Psoas muscle (tissue), 8 donors: ENCODE measurements around the gene TMEM108. TPM values are rescaled to one million over a fixed set of nuclear protein-coding genes. Genes with fewer than 3 reads are reported as not detected.
"Not testable (repeated sequence)": the region's sequence is repeated elsewhere in the genome, so short reads cannot be mapped to it uniquely, and the experiment has no call there.

Experiments used
- ATAC-seq, 4 donors: fragments of 200-7000 bp; cut with Tn5 transposase; one replicate each; pipeline ENCODE4 v1.9.1; 2020; ENCODE audit warnings: moderate library complexity in 3 of 4, mild to moderate bottlenecking in 2 of 4
- DNase-seq, 2 donors: peaks; one replicate each; pipeline ENCODE4 v3.0.0-alpha.2; 2020
- H3K27ac ChIP-seq: fragments of 200-600 bp; one replicate; pipeline ENCODE4 v1.8.0; 2022
- H3K27me3 ChIP-seq, 3 donors: fragments of 200-600 bp in 1 of 3; one replicate each; pipeline versions ENCODE4 v1.6.1 to v1.8.0; 2013 to 2022; ENCODE audit warnings: low read length in 2 of 3, mild to moderate bottlenecking in 2 of 3, moderate library complexity in 1 of 3; ENCODE audit not compliant: insufficient read depth in 3 of 3
- H3K36me3 ChIP-seq, 2 donors: fragments of 200-600 bp in 1 of 2; one replicate each; pipeline versions ENCODE4 v1.6.1 to v1.8.0; 2013 to 2022; ENCODE audit warnings: low read depth in 1 of 2, mild to moderate bottlenecking in 1 of 2, moderate library complexity in 1 of 2; ENCODE audit not compliant: insufficient read depth in 1 of 2
- H3K4me1 ChIP-seq: fragments of 200-600 bp; one replicate; pipeline ENCODE4 v1.8.0; 2022
- H3K4me3 ChIP-seq: fragments of 200-600 bp; one replicate; pipeline ENCODE4 v1.8.0; 2022; ENCODE audit warnings: mild to moderate bottlenecking
- H3K9me3 ChIP-seq: fragments of 200-600 bp; one replicate; pipeline ENCODE4 v1.8.0; 2022
- WGBS, 3 donors: extraction: QIAGEN DNeasy Blood & Tissue Kit; methylation state at CpG; one replicate each; pipeline versions ENCODE4 v1.1.6 to v1.1.7; 2013; 5-methylcytosine and 5-hydroxymethylcytosine counted together
- intact Hi-C, 2 donors: fragments of 100-400 bp; cut with DNase I; formaldehyde crosslinking; loops; one replicate each; pipeline versions ENCODE4 v1.11.0 to v1.14.2; 2022
- long read RNA-seq, 2 donors: library from polyadenylated mRNA; unstranded; transcript quantifications; one replicate each; pipeline ENCODE4 v2.0.0, GENCODE V29; 2021
- polyA plus RNA-seq, 3 donors: library from polyadenylated mRNA; stranded (reverse); fragments of 200-250 nt; gene quantifications; one replicate each; pipeline ENCODE4 v1.2.3, GENCODE V29; 2013
- total RNA-seq, 4 donors: library from RNA; stranded (reverse); fragmentation: NEBNext Ultra II Directional in 2 of 4; extraction: Animal tissue kit (Norgen Biotek cat#: 25700) in 2 of 4; gene quantifications; one replicate each; pipeline versions ENCODE4 v1.2.1 to v1.2.4, GENCODE V29; 2021 to 2023
- TF ChIP-seq, protein P1 (sequence below): fragments of 200-600 bp; IDR thresholded peaks from one replicate; pipeline ENCODE4 v1.8.0; 2022; ENCODE audit warnings: antibody characterized with exemption
- donor health status: healthy with polysubstance abuse.
- donor health status: DM: no; HTN: no; CAD: no; lungs with moderate emphysema.
- donor health status: Bipolar disorder and iron deficiency.
- donor health status: healthy.
- donor health status: DM: yes; HTN: yes; CAD: no.
- donor health status: DM: no; HTN: no; CAD: no.
- donor health status: DM: no; HTN: no; CAD: no.
- donor health status: DM: yes; HTN: yes; CAD: no.

The TMEM108 gene
- 10 to 100 TPM in 1 of 4 donors, 1 to 10 TPM in 3; 5.2 to 10.5 (median 7.5) TPM for total RNA-seq
- polyA plus RNA-seq: 1 to 10 TPM; 2.4 to 8.1 (median 4.5) TPM
- long read RNA-seq, donor 1, partial matches to known transcripts: 0 of 6 reads
- long read RNA-seq, donor 1, other reads (novel, unspliced or antisense): 0 of 6 reads
- long read RNA-seq, donor 2, partial matches to known transcripts: 1 of 10 reads
- long read RNA-seq, donor 2, other reads (novel, unspliced or antisense): 1 of 10 reads

DNA sequence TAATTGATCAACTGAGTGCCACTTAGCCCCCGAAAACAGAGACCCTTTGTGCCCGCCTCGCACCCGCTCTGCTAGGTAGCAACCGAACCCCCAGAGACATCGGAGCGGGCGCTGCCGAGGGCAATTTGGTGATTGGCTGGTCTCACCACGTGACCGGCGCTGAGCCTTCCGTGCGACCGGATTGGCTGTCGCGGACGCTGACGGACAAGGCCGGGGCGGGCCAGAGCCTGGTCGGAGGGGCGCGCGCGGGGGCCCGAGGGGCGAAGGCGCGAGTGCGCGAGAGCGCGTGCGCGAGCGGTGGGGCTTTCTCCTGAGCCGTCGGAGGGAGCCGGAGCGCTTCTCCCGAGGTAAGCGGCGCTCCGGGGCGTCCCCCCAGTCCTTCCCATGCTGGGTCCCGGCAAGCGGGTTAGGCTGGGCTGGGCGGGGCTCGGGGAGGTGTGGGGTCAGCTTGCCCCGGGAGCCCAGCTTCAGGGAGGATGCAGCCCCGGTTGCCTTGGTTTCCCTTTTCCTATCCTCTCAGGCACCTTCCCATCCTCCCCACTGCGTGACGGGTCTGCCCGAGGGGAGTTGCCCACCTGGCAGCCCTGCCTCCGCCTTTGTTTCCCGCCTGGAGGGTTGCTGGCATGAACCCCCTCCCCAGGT lies at the start of gene TMEM108:
Gene TMEM108, plus strand, starts transcription at position 303 of the 642 bp plus-strand sequence.
- Histone ChIP-seq H3K9me3 (no peaks in the 10 kb centered on the region), H3K27me3 (no peaks in the 10 kb centered on the region), H3K4me3 (peak within 1 kb of the TSS; percentile 91), H3K4me1 (peaks cover 9% of the 10 kb centered on the region), H3K27ac (peak within 1 kb of the TSS; percentile 74), H3K36me3 (no peaks in the 10 kb centered on the region)
- intact Hi-C loops: loop anchor here in 1 of 2 donors (2.0 kb wide), 1 partner anchor 307 kb away; no protein-coding TSS in a partner anchor
- ATAC-seq: peak; percentile 94 to 96 (median 96)
- 0 to 1% (median 0%) methylated on average over 39 to 57 of the region's 57 CpGs for WGBS, 3 donors
- TF ChIP-seq, protein P1, sequence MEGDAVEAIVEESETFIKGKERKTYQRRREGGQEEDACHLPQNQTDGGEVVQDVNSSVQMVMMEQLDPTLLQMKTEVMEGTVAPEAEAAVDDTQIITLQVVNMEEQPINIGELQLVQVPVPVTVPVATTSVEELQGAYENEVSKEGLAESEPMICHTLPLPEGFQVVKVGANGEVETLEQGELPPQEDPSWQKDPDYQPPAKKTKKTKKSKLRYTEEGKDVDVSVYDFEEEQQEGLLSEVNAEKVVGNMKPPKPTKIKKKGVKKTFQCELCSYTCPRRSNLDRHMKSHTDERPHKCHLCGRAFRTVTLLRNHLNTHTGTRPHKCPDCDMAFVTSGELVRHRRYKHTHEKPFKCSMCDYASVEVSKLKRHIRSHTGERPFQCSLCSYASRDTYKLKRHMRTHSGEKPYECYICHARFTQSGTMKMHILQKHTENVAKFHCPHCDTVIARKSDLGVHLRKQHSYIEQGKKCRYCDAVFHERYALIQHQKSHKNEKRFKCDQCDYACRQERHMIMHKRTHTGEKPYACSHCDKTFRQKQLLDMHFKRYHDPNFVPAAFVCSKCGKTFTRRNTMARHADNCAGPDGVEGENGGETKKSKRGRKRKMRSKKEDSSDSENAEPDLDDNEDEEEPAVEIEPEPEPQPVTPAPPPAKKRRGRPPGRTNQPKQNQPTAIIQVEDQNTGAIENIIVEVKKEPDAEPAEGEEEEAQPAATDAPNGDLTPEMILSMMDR: no peak
- DNase-seq: peak; percentile 83 to 92

DNA sequence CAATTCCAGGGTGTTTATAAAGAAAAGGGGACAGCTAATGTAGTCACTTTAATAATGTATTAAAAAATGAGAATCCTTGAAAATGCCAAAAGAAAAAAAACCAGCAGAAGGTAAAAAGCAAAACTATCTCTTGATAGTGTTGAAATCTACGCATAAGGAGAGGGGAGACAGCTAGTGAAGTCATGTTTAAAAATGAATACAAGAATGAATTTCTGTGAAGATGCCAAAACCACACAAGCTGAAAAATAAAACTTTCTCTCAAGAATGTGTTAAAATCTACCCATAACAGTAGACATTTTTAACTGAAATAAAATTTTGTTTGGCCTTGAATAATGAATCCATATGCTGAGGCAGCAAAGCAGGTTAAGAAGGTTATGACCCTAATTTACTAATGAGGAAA lies 42.2 kb upstream of the TMEM108 start:
- DNase-seq: no peak
- 75 to 91% (median 87%) methylated on average over 1 of the region's 1 CpG for WGBS, 3 donors
- H3K4me1 ChIP-seq: peaks cover 7% of the 10 kb centered on the region
- intact Hi-C loops: no loop called here
- TF ChIP-seq, protein P1: no peak
- no peak for ATAC-seq
- no peaks in the 10 kb centered on the region for H3K36me3 ChIP-seq
- no peak overlapping the region for H3K27ac ChIP-seq
- H3K27me3 ChIP-seq: no peaks in the 10 kb centered on the region
- H3K9me3 ChIP-seq: no peaks in the 10 kb centered on the region
- H3K4me3 ChIP-seq: no peak overlapping the region

DNA sequence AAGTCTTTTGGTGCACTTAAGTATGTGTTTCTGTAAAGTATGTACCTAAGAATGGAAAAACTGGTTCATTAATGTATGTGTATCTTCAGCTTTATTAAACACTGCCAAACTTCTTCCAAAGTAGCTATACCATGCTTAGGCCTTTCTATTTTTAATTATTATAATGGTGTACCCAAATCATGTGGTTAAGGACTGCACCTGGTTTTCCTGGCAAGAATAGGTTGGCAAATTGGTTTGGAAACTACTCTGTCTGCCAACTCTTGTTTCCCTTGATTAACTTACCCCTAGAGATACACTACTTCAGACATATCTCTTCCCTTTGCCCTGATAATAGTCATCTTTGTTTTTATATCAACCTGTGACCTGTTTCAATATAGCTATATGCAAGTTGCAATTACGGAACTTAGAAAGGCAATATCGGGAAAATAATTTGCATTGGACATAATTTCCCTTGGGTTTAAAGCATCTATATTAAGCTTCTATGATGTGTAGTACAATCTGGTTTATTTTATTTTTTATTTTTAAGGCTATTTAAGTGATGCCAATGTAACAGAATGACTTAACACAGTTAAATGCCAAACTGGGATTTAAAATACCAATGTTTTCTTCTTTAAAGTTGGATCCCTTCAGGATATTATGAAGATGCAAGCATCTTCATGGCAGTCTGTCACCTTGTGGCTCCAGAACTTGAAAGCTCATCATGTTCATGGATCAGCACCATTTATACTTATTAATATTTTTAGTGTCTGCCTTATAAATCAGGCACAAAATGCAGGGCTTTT lies 40.6 kb upstream of the TMEM108 start:
- 46 to 60% (median 56%) methylated on average over 2 of the region's 2 CpGs for WGBS, 3 donors
- TF ChIP-seq, protein P1: no peak
- Histone ChIP-seq H3K27me3 (no peaks in the 10 kb centered on the region), H3K36me3 (no peaks in the 10 kb centered on the region), H3K4me3 (no peak overlapping the region), H3K27ac (no peak overlapping the region), H3K9me3 (no peaks in the 10 kb centered on the region), H3K4me1 (peaks cover 7% of the 10 kb centered on the region)
- ATAC-seq (peak in 3 of 4 donors; percentile 34 to 50 (median 42)), DNase-seq (no peak)
- intact Hi-C loops: no loop called here

DNA sequence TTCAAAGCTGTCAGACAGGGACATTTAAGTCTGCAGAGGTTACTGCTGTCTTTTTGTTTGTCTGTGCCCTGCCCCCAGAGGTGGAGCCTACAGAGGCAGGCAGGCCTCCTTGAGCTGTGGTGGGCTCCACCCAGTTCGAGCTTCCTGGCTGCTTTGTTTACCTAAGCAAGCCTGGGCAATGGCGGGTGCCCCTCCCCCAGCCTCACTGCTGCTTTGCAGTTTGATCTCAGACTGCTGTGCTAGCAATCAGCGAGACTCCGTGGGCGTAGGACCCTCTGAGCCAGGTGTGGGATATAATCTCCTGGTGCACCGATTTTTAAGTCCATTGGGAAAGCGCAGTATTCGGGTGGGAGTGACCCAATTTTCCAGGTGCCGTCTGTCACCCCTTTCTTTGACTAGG lies 33.2 kb upstream of the TMEM108 start:
- H3K9me3 ChIP-seq, H3K27me3 ChIP-seq, intact Hi-C loops, H3K4me3 ChIP-seq, H3K4me1 ChIP-seq, H3K27ac ChIP-seq, H3K36me3 ChIP-seq, ATAC-seq, DNase-seq: not testable (repeated sequence)
- 89 to 93% (median 90%) methylated on average over 7 to 8 of the region's 9 CpGs for WGBS, 3 donors

DNA sequence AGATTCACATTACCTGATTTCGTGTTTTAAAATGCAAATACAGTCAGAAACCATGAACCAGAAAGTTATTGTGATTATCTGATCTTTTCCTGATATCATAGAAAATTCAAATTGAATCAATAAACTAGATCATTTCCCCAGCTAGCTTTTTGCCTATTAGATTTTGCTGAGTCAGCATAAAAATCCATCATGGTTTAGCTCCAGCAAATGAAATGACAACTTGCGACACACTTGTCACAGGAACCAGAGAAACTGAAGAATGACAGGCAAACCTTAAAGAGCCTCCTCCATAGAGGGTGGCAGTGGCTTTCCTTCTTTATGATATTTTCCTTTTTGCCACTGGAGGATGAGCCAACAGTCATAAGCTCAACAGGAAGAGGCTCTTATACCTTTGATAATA lies 30.6 kb upstream of the TMEM108 start:
- Histone ChIP-seq H3K36me3 (no peaks in the 10 kb centered on the region), H3K27ac (no peak overlapping the region), H3K27me3 (no peaks in the 10 kb centered on the region), H3K9me3 (no peaks in the 10 kb centered on the region), H3K4me1 (no peaks in the 10 kb centered on the region), H3K4me3 (no peak overlapping the region)
- TF ChIP-seq, protein P1: no peak
- no peak for ATAC-seq
- no peak for DNase-seq
- intact Hi-C loops: no loop called here
- WGBS, 3 donors: 85 to 89% (median 89%) methylated on average over 2 of the region's 2 CpGs
